Right cardiac atrium (tissue), 5 donors: Measurements from ENCODE around the gene CPM. TPM values are rescaled to one million over a fixed set of nuclear protein-coding genes. Genes with fewer than 3 reads are reported as not detected.
A peak's percentile ranks its signal among the peaks of the same experiment; 100 is the strongest.

Experiments used
- ATAC-seq, 2 donors: fragments of 200-7000 bp; cut with Tn5 transposase; one replicate each; pipeline versions ENCODE4 v1.8.0 to v1.9.1; 2020; ENCODE audit warnings: moderate library complexity in 2 of 2, mild to moderate bottlenecking in 1 of 2
- DNase-seq, 3 donors: peaks; one replicate each; pipeline ENCODE4 v3.0.0-alpha.2; 2020
- H3K27ac ChIP-seq: one replicate; pipeline ENCODE4 v1.5.1; 2013; ENCODE audit warnings: mild to moderate bottlenecking, low read length, control low read depth, moderate library complexity
- H3K27me3 ChIP-seq: one replicate; pipeline ENCODE4 v1.6.1; 2013; ENCODE audit not compliant: control insufficient read depth, insufficient read depth
- H3K4me1 ChIP-seq: one replicate; pipeline ENCODE4 v1.6.1; 2013; ENCODE audit warnings: low read length; ENCODE audit not compliant: control insufficient read depth, insufficient read depth
- H3K4me3 ChIP-seq: one replicate; pipeline ENCODE4 v1.5.1; 2013; ENCODE audit warnings: low read length, control low read depth
- H3K9me3 ChIP-seq: one replicate; pipeline ENCODE4 v1.6.1; 2013; ENCODE audit warnings: low read length; ENCODE audit not compliant: control insufficient read depth
- WGBS: extraction: QIAGEN DNeasy Blood & Tissue Kit; methylation state at CpG from one replicate; pipeline ENCODE4 v1.1.7; 2013; 5-methylcytosine and 5-hydroxymethylcytosine counted together
- intact Hi-C, 4 donors: fragments of 100-400 bp; cut with DNase I; formaldehyde crosslinking; loops; one replicate each; pipeline versions ENCODE4 v1.11.0 to v1.14.0; 2022 to 2023
- polyA plus RNA-seq: library from polyadenylated mRNA; stranded (reverse); fragments of 200-250 nt; gene quantifications from one replicate; pipeline ENCODE4 v1.2.3, GENCODE V29; 2013
- total RNA-seq, 4 donors: library from RNA; stranded (reverse); fragmentation: NEBNext Ultra II Directional; extraction: Animal tissue kit (Norgen Biotek cat#: 25700); gene quantifications; one replicate each; pipeline ENCODE4 v1.2.1, GENCODE V29; 2021
- donor health status: healthy with polysubstance abuse.
- donor health status: DM: no; HTN: yes; CAD: no.
- donor health status: DM: no; HTN: no; CAD: no.
- donor health status: DM: no; HTN: yes; CAD: no; lungs with severe emphysema.
- donor health status: DM: yes; HTN: yes; CAD: no.

Gene CPM
- total and polyA plus RNA-seq, 5 donors, result 5.8 to 14.3 (median 8.4) TPM

DNA sequence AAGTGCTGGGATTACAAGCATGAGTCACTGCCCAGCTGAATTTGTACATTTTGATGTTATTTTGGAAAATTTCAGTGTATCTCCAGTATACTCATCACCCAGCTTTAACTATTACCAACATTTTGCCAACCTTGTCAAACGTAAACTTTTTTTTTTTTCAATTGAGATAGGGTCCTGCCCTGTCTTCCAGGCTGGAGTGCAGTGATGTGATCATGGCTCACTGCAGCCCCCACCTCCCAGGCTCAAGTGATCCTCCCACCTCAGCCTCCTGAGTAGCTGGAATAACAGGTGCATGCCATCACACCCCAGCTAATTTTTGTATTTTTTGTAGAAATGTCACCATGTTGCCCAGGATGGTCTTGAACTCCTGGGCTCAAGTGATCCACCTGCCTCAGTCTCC is 95.8 kb downstream of the CPM start:
- Histone ChIP-seq H3K9me3 (no peaks in the 10 kb centered on the region), H3K4me1 (no peaks in the 10 kb centered on the region), H3K4me3 (no peak overlapping the region), H3K27me3 (no peaks in the 10 kb centered on the region), H3K27ac (no peak overlapping the region)
- ATAC-seq (no peak), DNase-seq (no peak)
- WGBS, result 89% methylated on average over 1 of the region's 1 CpG
- intact Hi-C loops, result no loop called here

DNA sequence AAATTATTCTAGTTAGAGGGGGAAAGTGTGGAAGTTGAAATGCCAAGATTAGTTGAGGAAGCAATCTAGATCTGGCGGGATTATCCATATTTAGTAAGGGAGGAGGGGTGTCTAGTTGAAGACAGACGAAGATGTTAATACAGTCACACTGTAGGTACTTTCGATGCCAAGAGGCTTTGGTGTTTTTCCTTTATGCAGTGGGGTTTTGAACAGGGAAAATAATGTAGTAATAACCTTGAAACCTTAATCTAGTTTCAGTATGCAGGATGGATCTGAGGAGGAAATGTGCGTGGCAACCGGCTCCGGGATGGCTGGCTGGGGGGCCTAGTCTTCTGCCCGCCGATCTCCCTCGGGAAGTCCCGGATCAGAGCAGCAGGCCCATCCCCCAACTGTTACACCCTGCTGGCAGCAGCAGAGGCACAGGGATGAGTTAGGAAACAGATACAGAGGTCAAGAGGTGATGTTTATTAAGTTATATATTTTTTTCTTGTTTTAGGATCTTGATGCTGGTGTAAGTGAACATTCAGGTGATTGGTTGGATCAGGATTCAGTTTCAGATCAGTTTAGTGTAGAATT is 97.5 kb downstream of the CPM start:
- H3K27ac ChIP-seq, result peak overlapping the region; percentile 45
- DNase-seq, result no peak
- ATAC-seq, result peak; percentile 36 to 50
- no peaks in the 10 kb centered on the region for H3K4me1 ChIP-seq
- WGBS, result 45% methylated on average over 10 of the region's 10 CpGs
- intact Hi-C loops, result no loop called here
- no peaks in the 10 kb centered on the region for H3K9me3 ChIP-seq
- H3K4me3 ChIP-seq, result no peak overlapping the region
- H3K27me3 ChIP-seq, result no peaks in the 10 kb centered on the region

DNA sequence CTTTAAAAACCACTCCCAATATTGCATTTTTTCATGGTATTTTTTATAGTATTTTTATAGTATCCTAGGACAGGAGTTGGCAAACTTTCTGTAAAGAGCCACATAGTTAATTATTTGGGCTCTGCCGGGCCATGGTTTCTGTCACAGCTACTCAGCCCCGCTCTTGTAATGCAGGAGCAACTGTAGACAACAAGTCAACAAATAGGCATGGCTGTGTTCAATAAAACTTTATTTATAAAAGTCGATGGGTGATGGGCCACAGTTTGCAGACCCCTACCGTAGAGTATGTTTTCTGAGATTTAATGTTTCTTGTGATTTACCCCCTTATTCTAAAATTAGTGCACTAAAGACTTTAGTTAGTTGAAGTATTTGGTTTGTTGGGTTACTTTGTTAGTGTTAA is 99.5 kb downstream of the CPM start:
- ATAC-seq (no peak), DNase-seq (no peak)
- intact Hi-C loops, result no loop called here
- no peak overlapping the region for H3K4me3 ChIP-seq
- 96% methylated on average over 4 of the region's 4 CpGs for WGBS
- H3K9me3 ChIP-seq, result no peaks in the 10 kb centered on the region
- H3K27ac ChIP-seq, result no peak overlapping the region
- no peaks in the 10 kb centered on the region for H3K27me3 ChIP-seq
- no peaks in the 10 kb centered on the region for H3K4me1 ChIP-seq

DNA sequence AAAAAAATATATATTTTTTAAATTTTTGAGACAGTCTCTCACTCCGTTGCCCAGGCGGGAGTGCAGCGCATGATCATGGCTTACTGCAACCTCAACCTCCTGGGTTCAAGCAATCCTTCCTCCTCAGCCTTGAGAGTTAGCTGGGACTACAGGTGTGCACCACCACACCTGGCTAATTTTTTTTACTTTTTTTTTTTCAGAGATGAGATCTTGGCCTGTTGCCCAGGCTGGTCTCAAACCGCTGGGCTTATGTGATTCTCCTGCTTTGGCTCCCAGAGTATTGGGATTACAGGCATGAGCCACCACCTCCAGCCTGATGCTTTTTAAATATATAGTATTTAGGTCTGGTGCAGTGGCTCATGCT is 100.5 kb downstream of the CPM start:
- Histone ChIP-seq H3K4me3 (no peak overlapping the region), H3K9me3 (no peaks in the 10 kb centered on the region), H3K27ac (no peak overlapping the region), H3K4me1 (no peaks in the 10 kb centered on the region), H3K27me3 (no peaks in the 10 kb centered on the region)
- intact Hi-C loops, result no loop called here
- WGBS, result 98% methylated on average over 4 of the region's 4 CpGs
- DNase-seq (no peak), ATAC-seq (no peak)

DNA sequence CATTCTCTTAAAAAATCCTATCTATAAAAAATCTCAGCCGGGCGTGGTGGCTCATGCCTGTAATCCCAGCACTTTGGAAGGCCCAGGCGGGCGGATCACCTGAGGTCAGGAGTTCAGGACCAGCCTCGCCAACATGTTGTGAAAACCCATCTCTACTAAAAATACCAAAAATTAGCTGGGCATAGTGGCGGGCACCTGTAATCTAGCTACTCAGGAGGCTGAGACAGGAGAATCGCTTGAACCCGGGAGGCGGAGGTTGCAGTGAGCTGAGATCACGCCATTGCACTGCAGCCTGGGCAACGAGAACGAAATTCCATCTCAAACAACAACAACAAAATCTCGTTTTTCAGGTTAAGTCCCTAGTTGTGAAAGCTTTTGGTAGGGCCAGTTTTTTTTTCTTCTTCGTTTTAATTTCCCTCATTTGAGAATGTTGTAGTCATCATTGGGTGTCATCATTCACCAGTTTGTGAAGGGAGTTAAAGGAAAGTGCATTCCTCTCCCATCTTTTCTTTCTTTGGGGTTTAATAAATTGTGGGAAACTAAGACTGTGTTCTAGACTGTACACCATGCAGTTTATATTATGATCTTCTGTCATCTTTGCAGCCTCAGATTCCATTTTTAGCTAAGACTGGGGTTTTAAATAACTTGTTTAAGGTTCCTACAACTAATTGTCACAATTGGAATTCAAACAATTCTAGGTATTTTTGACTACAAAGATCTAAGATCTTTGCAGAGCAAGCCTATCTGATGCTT is 101.0 kb downstream of the CPM start:
- DNase-seq (no peak), ATAC-seq (no peak)
- Histone ChIP-seq H3K4me3 (no peak overlapping the region), H3K27me3 (no peaks in the 10 kb centered on the region), H3K9me3 (no peaks in the 10 kb centered on the region), H3K27ac (no peak overlapping the region), H3K4me1 (no peaks in the 10 kb centered on the region)
- intact Hi-C loops, result no loop called here
- 94% methylated on average over 14 of the region's 14 CpGs for WGBS

DNA sequence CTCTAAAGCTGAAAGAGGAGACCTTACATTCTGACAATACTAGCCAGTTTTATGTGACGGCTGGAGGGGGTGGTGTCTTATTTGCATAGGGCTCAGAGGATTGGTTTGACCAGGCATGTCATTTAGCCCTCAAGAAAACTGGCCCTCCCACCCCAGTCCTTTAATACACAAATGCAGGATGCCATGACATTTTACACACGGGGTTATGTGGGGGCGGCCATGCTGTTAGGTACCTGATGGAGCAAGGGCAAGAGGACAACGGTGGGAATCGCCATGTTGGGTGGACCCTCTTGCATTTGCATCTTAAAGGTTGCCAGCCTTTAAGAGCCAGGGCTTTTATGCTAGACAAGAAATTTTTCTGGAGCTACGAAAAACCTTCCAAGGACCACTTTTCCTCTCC is 101.7 kb downstream of the CPM start:
- intact Hi-C loops, result no loop called here
- ATAC-seq, result no peak
- no peak for DNase-seq

DNA sequence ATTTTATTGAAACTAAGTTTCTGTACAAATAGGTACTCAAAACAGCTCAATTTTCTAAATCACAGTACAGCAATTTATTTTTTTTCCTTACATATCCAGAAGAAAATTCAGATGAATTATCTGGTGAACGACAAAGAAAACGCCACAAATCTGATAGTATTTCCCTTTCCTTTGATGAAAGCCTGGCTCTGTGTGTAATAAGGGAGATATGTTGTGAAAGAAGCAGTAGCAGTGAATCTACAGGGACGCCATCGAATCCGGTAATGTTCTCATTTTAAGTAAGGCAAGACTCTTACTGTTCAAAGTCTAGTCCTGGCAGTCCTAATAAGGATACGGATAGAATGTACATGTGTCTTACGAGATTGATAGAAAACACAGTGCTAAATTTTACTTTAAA is 104.3 kb downstream of the CPM start:
- 83% methylated on average over 7 of the region's 7 CpGs for WGBS
- ATAC-seq (no peak), DNase-seq (no peak)
- Histone ChIP-seq H3K27ac (no peak overlapping the region), H3K9me3 (no peaks in the 10 kb centered on the region), H3K27me3 (no peaks in the 10 kb centered on the region), H3K4me3 (no peak overlapping the region), H3K4me1 (no peaks in the 10 kb centered on the region)
- intact Hi-C loops, result no loop called here

More for the DNA sequence above, 101.7 kb downstream of the CPM start:
- Histone ChIP-seq H3K4me1 (no peaks in the 10 kb centered on the region), H3K9me3 (no peaks in the 10 kb centered on the region), H3K27ac (no peak overlapping the region), H3K4me3 (no peak overlapping the region), H3K27me3 (no peaks in the 10 kb centered on the region)
- 88% methylated on average over 6 of the region's 6 CpGs for WGBS

DNA sequence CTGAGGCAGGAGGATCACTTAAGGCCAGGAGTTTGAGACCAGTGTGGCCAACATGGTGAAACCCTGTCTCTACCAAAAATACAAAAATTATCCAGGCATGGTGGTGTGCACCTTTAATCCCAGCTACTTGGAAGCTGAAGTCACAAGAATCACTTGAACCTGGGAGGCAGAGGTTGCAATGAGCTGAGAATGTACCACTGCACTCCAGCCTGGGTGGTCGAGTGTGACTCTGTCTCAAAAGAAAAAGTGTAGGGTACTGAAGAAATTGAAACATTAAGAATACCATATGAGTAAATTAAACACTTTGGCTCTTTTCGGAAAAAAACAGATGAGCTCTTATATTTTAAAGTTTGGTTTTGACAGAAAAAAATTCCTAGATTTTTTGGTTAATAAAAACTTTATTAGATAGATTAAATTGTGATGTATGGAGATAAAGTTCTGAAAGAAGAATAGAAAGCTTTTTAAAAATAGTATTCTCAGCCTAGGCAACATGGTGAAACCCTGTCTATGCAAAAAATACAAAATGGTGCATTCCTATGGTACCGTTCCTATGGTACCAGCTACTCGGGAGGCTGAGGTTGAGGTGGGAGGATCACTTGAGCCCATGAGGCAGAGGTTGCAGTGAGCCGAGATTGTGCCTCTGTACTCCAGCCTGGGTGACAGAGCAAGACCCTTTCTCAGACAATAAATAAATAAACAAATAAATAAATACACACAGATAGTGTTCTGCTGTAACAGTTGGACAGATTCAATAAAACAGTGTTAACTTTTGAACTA is 104.9 kb downstream of the CPM start:
- DNase-seq, result no peak
- intact Hi-C loops, result no loop called here
- no peak for ATAC-seq
- Histone ChIP-seq H3K4me3 (no peak overlapping the region), H3K27ac (no peak overlapping the region), H3K9me3 (no peaks in the 10 kb centered on the region), H3K4me1 (no peaks in the 10 kb centered on the region), H3K27me3 (no peaks in the 10 kb centered on the region)
- 78% methylated on average over 5 of the region's 5 CpGs for WGBS

DNA sequence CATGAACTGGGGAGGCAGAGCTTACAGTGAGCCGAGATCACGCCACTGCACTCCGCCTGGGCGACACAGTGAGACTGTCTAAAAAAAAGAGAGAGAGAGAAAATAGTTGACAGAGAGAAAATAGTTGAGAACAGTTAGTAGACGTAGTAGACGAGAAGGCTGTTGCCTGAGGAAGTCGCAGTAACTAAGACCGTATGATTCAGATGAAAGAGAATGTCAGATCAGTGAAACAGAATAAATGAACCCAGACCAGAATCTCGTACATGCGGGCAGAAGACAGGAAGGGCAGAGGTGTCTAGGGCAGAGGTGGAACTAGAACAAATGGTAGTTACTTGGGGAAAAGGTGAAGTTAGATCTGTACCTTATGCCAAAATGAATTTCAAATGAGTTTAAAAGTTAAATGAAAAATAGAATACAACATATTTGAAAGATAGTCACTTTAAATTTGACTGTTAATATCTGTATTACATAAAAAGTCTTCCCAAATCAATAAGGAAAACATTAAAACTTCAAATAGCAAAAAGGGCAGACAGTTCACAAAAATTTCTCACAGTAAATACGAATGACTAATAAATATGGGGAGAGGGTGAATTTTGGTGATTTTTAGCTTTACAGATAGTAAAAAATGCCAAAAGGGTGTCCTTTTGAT is 107.3 kb downstream of the CPM start:
- no peak for ATAC-seq
- Histone ChIP-seq H3K27ac (no peak overlapping the region), H3K27me3 (no peaks in the 10 kb centered on the region), H3K4me1 (no peaks in the 10 kb centered on the region), H3K9me3 (no peaks in the 10 kb centered on the region), H3K4me3 (no peak overlapping the region)
- DNase-seq, result no peak
- intact Hi-C loops, result no loop called here
- 90% methylated on average over 11 of the region's 11 CpGs for WGBS

DNA sequence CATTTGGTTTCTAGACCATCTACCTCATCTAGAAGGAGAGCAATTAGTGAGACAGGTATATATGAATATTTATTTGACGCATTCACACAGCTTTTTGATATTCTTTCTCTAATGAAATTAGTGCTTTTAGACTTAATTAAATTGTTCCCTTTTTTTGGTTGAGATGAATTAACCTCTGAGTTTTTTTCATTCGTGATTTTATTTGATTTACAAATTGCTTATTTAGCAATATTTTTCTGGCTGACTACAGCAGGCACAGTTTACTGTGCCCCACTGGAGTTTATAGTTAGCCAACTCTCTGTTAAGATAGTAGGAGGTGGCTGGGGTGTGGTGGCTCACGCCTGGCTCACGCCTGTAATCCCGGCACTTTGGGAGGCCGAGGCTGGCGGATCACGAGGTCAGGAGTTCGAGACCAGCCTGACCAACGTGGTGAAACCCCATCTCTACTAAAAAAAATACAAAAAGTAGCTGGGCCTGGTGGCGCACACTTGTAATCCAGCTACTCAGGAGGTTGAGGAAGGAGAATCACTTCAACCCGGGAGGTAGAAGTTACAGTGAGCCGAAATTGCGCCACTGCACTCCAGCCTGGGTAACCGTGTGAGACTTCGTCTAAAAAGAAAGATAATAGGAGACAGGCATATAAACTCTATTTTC is 108.2 kb downstream of the CPM start:
- no peak overlapping the region for H3K4me3 ChIP-seq
- intact Hi-C loops, result no loop called here
- H3K4me1 ChIP-seq, result no peaks in the 10 kb centered on the region
- no peaks in the 10 kb centered on the region for H3K9me3 ChIP-seq
- no peaks in the 10 kb centered on the region for H3K27me3 ChIP-seq
- H3K27ac ChIP-seq, result no peak overlapping the region
- no peak for DNase-seq
- 96% methylated on average over 16 of the region's 16 CpGs for WGBS
- no peak for ATAC-seq

DNA sequence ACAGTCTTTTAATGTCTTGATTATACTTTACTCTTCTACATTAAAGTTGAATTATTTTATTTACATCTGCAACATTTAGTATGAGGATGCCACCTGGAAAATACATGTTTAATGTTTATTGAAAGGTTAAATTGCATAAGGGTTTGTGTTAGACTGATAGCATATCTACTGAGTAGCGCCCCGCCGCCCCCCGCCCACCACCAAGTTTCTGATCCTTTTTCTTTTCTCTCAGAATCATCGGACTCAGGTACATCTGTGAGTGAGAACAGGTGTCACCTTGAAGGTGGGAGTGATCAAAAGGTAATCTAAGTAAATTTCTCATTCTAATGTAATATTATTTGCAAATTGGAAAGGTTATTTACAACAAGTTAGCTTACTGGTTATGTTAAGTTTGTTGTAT is 108.8 kb downstream of the CPM start:
- Histone ChIP-seq H3K27ac (no peak overlapping the region), H3K4me1 (no peaks in the 10 kb centered on the region), H3K9me3 (no peaks in the 10 kb centered on the region), H3K27me3 (no peaks in the 10 kb centered on the region), H3K4me3 (no peak overlapping the region)
- intact Hi-C loops, result no loop called here
- DNase-seq, result no peak
- ATAC-seq, result no peak
- WGBS, result 92% methylated on average over 5 of the region's 5 CpGs
